Measurements from ENCODE around the gene FAM131C. TPM values are rescaled to one million over a fixed set of nuclear protein-coding genes. Genes with fewer than 3 reads are reported as not detected.

Gene FAM131C
- total RNA-seq, 1 donor from 2014 or later = not detected

GRCh38 chr1:16017461-16018303 lies 55.8 kb downstream of the FAM131C start, which contains the start of gene HSPB7:
Gene HSPB7 (minus strand): TSS chr1:16018043. CDS start chr1:16017963, 80 bp downstream.
- DNase-seq (ENCODE audit: low read depth in 2 of 2) = peak; percentile 12 to 19

DNA sequence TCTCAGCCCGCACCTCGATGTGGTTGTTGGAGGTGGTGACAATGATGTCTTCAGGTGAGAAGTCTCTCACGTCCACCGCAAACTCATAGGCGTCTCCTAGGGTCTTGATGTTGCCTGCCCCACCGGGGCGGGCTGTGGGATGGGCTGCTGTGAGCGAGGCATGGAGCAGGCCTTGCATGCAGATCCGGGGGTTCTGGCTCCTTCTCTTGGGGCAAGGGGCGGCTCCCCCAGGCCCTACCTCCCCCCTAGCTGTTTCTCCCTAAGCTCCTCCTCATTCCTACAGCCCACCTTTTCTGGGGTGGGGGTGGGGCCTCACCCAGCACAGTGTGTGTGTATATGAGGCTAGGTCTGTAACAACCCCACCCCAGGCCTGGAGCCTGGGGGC lies 56.4 kb downstream of the FAM131C start:
- no peak for DNase-seq (ENCODE audit: low read depth in 2 of 2)

- DNase-seq (ENCODE audit: low read depth in 2 of 2) = no peak
Observed at GRCh38 chr1:16015960-16016901, 57.2 kb downstream of the FAM131C start.

DNA sequence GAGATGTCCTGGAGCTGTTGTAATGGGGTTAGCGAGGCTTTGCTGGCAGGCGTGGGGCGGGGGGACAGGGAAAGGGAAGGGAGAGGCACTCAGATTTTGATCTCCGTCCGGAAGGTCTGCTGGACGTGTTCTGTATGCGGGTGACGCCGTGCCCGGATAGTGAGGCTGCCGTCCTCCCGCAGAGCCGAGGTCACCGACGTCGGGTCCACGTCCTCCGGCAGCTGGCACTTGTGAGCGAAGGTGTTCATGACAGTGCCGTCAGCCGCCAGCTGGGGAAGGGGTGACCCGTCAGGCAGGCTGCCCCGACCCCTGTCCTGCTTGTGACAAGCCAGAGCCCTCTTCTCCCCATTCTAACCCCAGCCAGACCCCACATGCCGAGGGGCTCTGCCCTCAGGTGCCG lies 58.0 kb downstream of the FAM131C start:
- DNase-seq (ENCODE audit: low read depth in 2 of 2) = no peak

GRCh38 chr1:16014509-16015482 lies 58.7 kb downstream of the FAM131C start:
- no peak for DNase-seq (ENCODE audit: low read depth in 2 of 2)

DNA sequence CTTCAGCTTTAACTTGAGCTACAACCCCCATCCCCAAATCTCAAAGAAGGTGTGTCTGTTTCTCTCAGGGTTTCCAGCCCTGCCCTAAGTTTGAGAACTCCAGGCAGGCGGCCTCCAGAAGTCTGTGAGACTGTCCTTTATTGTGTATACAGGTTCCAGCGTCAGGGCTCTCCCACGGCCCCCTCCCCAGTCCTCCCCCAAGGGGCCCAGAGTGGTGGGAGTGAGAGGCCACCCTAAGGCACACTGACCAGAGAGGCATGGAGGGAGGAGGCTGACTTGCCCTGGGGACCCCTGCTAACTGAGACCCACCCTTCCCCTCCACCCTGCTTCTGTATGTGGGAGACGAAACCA lies 59.6 kb downstream of the FAM131C start:
- no peak for DNase-seq (ENCODE audit: low read depth in 2 of 2)

- peak; percentile 55 to 82 for DNase-seq (ENCODE audit: low read depth in 2 of 2)
Observed at GRCh38 chr1:16013220-16013907, 60.1 kb downstream of the FAM131C start.

- DNase-seq (ENCODE audit: low read depth in 2 of 2) = peak; percentile 29 to 57
Observed at GRCh38 chr1:16012590-16013219, 60.7 kb downstream of the FAM131C start.

GRCh38 chr1:16011936-16012589 lies 61.4 kb downstream of the FAM131C start:
- no peak for DNase-seq (ENCODE audit: low read depth in 2 of 2)

DNA sequence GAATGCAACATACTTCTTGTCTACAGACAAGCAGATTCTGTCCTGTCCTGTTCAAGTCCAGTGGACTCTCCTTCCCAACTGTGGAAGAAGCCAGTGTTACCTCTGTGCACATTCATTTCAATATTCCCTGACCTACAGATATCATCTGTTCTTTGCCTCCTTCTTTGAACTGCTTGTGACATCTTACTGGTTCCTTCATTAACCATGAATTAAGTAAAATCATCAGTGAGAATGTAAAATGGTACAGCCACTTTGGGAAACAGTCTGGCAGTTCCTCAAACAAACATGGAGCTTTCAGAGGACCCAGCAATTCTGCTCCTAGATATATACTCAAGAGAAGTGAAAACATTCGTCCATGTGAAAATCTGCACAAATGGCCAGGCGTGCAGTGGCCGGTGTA lies 62.6 kb downstream of the FAM131C start:
- no peak for DNase-seq (ENCODE audit: low read depth in 2 of 2)

DNA sequence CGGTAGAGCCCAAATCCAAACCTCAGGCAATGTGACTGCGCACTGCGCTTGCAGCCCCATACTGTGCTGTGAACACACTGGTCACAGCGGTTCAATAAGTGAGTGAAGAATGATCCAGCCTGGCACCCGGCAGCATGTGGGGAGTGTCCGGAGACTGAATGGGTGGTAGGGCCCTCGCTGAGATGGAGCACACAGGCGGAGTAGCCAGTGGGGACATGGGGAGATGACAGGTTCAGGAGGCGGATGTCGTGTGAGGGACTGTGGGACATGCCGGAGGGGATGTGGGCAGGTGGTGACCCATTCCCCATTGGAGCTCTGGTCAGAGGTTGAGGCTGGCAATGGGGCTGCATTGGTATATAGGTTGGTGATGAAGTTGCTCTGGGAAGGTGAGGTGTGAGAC lies 63.8 kb downstream of the FAM131C start:
- no peak for DNase-seq (ENCODE audit: low read depth in 2 of 2)

DNA sequence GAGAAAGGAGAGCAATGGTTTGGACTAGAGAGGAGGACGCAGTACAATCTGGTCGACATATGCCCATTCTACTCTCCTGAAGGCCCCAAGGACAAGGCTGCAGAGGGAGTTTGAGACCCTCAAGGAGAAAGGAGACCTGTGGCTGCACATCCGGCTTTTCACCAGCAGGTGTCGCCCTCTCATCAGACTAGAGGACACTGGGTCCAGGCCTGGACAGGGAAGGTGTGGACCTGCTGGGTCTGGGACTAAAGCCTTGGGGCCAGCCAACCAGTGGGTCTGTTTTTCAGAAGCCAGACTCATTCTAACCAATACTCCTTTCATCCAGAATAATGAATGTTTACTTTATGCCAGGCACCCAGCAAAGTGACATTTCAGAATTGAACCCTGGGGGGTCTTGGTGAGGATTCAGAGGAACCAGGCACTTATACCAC lies 64.4 kb downstream of the FAM131C start:
- DNase-seq (ENCODE audit: low read depth in 2 of 2) = peak; percentile 68 to 79

Other genes starting within 250 kb of the FAM131C start
- gene SPEN, start 225.9 kb downstream of the FAM131C start, total RNA-seq = 9.8 and 11.3 TPM in 2 replicates
- gene ZBTB17, start 97.5 kb downstream of the FAM131C start, total RNA-seq = 28.8 and 49.2 TPM in 2 replicates
- gene SRARP, start 69.4 kb downstream of the FAM131C start, total RNA-seq = 0.44 and 0.99 TPM in 2 replicates
- not detected in 2 replicates for gene HSPB7, start 55.6 kb downstream of the FAM131C start, total RNA-seq
- gene CLCNKA, start 51.6 kb downstream of the FAM131C start, total RNA-seq = not detected in 2 replicates
- under 0.01 TPM in 1 of 2 replicates, not detected in the other for gene CLCNKB, start 29.9 kb downstream of the FAM131C start, total RNA-seq
- gene EPHA2, start 82.4 kb upstream of the FAM131C start, total RNA-seq = 68.6 and 122 TPM in 2 replicates
- gene ARHGEF19, start 139.0 kb upstream of the FAM131C start, total RNA-seq = 3.3 and 4.6 TPM in 2 replicates
- gene CPLANE2, start 163.5 kb upstream of the FAM131C start, total RNA-seq = 6.7 and 7.2 TPM in 2 replicates

All from lung microvascular endothelial cell (primary cell).